GM18858 (cell line): ENCODE measurements around the gene LMF2.
A peak's percentile ranks its signal among the peaks of the same experiment; 100 is the strongest.
"Not testable (repeated sequence)": the region's sequence is repeated elsewhere in the genome, so short reads cannot be mapped to it uniquely, and the experiment has no call there.

Experiments used
- ATAC-seq: cut with Tn5 transposase; IDR thresholded peaks from one replicate; pipeline ENCODE4 v1.9.1; 2021; ENCODE audit not compliant: unreplicated experiment

Gene LMF2

DNA sequence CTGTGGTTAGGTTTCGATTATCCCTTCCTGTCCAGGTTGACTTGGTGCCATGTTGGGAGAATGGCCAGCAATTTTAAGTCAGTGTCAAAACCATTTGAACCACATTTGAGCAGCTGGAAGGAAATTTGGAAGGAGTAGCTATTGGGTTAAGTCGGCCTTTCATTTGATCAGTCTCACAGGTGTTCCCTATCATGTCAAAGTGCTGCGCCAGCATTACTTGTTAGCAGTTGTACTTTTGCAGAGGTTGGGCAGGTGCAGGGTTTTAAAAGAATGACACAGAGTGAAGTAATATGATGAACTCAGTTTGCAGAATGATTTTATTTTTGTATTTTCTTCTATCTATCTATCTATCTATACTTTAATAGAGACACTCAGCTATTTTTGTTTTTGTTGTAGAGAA, 28.7 kb upstream of the LMF2 start:
- no peak for ATAC-seq

DNA sequence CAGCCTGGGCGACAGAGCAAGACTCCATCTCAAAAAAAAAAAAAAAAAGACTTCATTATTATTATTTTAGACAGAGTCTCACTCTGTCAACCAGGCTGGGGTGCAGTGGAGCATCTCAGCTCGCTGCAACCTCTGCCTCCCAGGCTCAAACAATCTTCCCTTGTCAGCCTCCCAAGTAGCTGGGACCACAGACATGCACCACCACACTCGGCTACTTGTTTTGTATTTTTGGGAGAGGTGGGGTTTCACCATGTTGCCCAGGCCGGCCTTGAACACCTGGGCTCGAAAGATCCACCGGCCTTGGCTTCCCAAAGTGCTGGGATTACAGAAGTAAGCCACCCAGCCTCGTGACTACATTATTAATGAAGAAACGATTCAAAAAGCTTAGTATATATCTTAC, 27.6 kb upstream of the LMF2 start:
- no peak for ATAC-seq

DNA sequence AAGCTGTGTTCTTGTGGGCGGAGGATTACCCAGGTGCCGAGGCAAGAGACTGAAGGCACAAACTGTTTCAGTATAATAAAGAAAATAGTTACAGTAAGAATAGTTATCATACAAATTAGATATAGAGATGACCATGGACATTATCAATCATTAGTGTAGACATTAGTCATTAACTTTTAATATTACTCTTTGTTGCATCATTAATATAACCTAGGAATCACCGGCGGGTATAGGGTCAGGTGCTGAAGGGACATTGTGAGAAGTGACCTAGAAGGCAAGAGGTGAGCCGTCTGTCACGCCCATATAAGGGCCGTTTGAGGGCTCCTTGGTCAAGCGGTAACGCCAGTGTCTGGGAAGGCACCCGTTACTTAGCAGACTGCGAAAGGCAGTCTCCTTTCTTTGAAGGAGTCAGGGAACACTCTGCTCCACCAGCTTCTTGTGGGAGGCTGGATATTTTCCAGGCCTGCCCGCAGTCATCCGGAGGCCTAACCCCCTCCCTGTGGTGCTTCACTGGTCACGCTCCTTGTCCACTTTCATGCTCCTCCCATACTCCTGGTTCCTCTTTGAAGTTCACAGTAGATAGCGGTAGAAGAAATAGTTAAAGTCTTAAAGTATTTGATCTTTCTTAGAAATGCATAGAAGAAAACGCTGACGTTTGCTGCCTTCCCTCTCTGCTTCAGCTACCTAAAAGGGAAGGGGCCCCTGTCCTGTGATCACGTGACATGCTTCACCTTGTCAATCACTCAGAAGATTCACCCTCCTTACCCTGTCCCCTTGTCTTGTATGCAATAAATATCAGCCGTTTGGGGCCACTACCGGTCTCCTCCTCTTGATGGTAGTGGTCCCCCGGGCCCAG, 26.6 kb upstream of the LMF2 start:
- not testable (repeated sequence) for ATAC-seq

DNA sequence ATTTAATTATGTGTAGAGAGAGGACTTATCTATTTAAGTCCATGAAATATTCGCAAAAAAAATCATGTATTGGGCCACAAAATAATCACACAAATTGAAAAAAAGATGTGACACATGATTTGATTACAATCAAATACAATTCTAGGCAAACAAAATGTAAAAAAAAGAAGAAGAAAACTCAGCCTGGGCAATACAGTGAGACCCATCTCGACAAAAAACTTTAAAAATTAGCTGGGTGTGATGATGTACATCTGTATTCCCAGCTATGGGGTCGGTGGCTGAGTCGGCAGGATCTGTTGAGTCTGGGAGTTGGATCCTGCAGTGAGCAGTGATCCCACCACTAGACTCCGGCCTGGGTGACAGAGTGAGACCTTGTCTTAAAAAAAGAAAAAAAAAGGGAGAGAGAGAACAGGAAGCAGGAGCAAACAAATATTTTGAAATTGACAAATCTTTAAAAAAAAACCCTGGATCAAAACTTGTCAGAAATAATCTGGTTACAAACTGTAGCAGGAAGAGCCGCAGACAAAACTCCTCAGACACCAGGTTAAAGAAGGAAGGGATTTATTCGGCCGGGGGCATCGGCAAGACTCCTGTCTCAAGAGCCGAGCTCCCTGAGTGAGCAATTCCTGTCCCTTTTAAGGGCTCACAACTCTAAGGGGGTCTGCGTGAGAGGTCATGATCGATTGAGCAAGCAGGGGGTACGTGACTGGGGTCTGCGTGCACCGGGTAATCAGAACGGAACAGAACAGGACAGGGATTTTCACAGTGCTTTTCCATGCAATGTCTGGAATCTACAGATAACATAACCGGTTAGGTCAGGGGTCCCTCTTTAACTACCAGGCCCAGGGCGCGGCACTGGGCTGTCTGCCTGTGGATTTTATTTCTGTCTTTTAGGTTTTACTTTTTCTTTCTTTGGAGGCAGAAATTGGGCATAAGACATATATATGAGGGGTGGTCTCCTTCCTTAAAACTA, 25.6 kb upstream of the LMF2 start:
- no peak for ATAC-seq

DNA sequence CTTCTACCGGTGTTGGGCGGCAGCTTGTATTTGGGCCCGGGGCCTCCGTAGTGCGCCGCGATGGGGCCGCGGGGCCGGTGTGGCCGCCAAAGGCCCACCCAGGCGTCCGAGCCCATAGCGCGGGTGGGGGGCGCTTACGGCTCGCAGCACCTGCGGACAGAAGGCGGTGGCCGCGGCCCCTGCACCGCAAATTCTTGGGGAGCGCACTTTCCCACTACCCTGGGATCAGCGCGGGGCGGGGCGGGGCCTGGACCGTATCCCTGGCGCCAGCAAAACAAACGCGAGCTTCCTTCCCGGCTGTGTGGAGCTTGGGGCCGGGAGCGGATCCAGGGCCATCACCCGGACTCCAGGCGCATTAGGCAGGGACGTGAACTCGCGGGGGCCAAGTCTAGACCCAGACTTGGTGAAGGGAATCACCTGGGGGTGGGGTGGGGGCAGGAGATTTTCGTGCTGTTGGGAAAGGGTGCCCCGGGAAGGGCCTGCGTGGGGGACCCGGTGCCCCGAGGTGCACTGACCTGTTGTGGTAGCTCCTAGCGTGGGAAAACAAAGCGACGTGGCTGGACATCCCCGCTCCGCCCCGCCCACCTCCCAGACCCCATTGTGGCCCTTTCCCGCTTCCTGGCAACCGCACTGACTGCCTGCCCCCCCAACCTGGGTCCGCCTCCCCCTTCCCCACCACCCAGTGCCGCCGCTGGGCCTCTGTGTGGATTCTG, 24.6 kb upstream of the LMF2 start:
- ATAC-seq = no peak

DNA sequence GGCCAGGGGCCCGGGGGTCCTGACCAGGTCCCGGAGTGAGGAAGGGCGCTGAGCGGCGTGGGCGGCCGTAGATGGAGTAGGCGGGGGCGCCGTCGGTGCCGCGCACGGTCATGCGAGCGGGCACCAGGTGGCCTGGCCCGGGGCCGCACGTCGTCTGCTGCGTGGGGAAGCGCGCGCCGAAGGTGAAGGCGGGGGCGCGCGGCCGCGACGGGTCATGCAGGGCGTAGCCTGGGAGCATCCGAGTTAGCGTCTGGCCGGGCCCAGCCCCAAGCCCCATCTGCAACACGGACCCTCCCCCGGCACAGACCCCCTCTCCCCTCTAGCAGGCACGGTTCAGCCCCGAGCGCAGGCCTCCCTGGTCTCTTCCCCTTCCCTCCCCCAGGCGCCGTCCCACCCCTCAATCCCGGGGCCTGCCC, 24.1 kb upstream of the LMF2 start:
- ATAC-seq = no peak

DNA sequence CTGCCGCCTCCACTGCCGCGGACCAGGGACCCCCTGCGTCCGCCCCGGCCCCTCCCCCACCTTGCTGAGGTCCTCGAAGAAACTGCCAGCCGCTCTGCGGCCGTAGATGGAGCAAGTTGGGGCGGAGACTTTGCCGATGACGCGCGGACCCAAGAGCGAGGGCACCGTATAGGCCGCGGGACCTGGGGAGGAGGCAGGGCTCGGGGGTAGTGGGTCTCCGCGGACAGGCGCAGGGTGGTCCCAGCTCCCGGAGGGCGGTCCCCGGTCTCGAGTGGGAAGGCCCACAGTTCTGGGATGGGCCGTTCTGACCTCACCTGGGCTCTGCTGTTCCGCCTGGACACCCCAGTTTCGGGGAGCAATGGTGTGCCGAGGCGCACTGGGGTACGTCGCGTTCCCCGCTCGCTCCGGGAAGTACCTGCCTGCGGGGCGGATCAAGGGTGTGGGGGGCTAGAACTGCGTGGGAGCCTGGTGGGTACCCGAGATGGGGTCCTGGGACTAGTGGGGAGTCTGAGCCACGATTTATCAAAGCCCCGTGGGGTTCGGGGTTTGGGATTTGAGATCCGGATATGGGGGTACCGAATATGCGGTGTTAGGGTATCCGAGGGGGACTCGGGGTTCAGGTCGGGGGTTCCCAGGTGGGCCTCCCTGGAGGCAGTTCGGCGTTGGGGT, 23.5 kb upstream of the LMF2 start:
- no peak for ATAC-seq

DNA sequence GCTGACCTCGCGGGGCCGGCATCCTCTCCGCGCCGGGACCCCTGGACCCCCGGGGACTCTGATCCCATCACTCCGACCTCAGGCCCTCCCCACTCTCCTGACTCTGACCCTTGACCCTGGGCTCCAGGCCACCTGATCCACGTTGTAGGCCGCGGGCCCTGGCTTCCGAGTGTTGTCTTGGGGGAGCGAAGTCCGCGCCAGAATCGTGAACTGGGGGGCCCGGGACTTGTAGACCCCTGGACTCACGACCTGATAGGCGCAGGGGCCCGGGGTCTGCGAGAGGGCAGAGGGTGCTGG, 23.0 kb upstream of the LMF2 start:
- no peak for ATAC-seq

DNA sequence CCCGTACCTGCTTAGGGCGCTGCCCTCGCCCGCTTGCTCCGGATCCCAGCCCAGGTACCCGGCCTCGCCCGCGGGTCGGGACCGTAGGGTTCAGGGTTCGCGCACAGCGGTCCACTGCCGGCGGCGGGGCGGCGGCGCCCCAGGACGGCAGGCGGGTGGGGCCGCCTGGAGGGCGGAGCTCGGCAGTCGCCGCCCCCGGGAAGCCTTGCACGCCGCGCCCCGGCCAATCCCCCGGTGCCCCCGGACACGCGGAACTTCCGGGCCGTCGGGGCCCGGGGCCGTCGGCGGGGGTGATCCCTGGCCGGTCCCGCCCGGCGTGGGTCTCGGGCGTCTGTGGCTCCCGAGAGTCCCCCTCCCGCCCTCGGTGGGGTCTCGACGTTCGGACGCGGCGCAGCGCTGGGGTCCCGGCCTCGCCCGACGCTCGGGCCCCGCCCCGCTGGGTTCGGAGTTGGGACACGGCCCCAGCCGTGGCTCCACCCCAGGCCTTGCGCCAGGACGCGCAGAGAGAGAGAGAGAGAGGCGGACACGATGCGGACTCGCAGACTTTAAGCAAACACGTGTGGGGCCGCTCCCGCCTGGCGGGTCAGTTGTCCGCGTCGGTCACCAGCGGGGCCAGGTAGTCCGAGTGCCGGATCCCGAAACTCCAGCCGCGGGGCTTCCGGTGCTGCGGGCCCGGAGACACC, 22.5 kb upstream of the LMF2 start, which contains the start of gene TYMP:
TYMP (minus strand) TSS at position 116 of the 683 bp plus-strand sequence. CDS start 303 bp downstream, outside the sequence.
- no peak for ATAC-seq

DNA sequence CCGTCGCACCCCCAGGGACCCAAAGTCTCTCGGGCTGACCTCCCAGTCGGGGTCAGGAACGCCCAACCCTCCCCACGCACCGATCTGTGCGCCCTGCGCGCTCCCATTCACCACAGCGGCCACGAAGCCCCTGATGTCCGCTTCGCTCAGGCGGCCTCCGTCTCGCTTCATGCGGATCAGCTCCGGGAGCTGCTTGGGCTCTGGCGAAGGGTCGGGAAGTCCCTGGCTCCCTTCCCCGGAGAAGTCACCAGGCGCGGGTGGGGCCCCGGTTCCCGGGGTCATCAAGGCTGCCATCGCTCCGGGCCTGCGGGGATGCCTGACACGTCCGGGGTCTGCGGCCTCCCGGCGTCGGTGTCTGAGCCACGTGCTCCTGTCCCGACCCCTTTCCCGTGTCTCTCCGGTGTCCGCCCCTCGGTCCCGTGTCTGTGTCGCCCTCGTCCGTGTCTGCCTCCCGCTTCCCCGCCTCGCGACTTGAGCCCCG, 22.0 kb upstream of the LMF2 start:
- no peak for ATAC-seq

DNA sequence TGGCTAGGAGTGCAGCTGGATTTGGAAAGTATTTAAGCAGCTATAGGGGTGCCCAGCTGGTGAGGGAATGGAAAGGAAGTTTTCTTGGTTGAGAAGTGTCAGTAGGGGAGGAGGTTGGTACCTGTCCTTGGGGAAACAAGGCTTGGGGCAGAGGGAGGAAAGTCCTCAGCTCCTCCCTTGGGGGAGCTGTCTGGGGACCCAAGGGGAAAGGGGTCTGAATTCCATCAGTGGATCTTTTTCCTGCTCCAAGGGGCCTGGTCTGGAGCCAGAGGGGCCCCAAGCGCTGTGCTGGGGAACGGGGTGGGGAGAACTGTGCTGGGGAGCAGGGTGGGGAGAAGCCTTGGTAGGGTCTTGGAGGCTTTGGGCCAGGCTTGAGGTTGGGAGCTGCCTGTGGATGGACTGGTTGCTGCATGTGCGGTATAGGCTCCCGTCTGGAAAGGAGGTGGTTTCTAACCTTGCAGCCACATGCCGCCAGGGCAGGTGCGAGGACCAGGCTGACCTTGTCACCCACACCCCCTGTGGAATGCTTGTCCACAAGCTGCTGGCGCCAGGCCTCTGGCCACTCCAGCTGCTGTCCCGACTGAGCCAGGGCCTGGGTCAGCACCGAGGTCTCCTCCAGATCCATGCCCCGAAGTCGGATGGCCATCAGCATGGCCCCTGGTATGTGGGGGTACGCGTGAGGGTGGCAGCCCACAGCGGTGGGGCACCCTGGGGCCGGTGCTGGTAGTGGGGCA, 21.3 kb upstream of the LMF2 start:
- ATAC-seq = no peak

DNA sequence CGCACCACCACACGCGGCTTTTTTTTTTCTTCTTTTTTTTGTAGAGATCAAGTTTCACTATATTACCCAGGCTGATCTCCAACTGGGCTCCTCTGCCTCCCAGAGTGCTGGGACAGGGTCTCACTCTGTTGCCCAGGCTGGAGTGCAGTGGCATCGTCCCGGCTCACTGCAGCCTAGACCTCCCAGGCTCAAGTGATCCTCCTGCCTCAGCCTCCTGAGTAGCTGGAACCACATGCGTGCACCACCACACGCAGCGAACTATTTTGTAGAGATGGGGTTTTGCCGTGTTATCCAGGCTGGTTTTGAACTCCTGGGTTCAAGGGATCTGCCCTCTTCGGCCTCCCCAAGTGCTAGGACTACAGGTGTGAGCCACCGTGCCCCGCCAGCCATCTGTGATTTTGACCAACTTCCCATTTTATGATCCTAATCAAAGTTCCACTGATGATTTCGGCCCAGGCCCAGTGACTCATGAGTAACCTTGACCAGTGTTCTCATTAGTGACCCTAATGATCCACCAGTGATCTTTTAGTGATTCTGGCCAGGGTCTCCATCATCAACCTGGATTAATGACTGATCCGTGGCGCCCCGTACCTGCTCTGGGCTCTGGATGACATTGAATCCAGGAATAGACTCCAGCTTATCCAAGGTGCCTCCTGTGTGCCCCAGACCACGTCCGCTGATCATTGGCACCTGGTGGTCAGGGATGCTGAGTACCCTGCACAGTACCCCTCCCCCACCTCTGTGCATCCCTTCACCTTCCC, 20.6 kb upstream of the LMF2 start:
- ATAC-seq = no peak

DNA sequence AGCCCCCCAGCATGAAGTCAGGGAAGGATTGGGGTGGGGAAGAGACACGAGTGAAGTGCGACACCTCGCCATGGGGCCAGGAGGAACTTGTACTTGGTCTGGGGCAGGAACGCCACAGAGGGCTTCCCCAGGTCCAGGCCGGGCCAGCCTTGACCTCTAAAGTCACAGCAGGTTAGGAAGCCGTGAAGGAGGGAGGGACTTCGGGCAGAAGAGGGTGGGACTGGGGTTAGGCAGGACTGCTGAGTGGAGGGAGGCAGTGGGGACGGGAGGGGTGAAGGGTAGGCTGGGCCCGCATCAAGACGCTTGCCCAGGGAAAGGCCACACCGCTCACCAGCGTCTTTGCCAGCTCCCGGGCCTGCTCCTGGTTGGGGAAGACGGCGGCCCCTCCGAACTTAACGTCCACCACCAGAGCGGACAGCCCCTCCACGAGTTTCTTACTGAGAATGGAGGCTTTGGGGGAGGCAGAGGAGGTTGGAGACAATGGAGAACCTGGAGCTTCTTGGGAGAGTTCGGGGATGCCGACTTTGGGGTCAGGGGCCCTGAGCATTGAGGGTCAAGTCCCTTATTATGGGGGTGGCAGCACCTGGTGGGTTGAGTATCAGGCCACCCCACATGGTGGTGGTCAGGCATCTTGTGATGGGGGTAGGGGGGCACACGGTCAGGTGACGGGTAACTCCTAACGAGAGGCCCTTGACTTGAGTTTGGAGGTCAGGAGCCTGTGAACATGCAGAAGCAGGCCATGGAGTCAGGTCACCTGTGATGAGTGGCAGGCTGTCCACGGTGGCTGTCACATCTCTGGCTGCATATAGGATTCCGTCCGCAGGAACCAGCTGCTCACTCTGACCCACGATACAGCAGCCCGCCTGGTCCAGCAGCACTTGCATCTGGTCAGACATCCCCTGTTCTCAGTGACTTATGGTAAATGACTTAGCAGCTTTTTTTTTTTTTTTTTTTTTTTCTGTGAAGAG, 19.6 kb upstream of the LMF2 start:
- no peak for ATAC-seq

DNA sequence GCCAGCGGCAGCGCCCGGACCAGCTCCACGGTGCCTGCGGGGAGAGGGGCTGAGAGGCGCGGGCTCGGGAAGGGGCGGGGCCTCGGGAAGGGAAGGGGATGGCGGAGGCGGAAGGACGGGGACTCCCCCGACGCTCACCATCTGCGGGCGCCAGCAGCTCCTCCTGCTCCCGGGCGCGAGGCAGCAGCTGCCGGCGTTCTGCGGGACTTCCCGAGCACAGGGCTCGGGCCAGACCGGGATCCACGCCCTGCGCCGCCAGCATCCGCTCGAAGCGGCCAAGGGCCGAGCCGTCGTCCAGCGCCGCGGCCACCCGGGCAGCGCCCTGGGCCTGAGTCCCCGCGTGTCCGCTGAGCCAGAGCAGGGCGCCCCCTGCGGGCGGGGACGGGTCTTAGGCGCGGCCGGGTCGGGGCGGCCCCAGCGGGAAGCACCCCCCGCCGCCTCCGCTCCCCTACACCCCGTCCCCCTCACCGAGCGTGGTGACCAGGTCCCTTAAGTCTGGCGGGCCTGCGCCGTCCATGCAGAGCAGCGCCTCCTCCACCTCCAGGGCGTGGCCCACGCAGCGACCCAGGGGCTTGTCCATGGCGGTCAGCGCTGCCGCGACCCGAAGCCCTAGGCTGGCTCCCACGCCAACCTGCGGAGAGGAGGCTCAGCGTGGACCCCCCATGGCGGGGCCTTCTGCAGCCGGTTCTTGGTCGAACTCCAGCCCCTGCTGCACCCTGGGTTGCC, 18.8 kb upstream of the LMF2 start:
- peak; percentile 18 for ATAC-seq

DNA sequence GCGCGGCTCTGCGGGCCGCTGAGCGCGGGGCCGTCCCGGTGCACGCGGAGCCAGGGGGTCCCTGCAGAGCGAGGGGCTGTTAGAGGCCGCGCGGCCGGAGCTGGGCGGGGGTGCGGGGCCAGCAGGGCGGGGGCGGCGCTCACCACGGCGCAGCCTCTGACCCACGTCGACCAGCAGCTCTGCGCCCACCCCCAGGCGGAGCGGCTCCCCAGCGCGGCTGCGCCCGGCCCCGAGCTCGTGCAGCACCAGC, 18.3 kb upstream of the LMF2 start:
- no peak for ATAC-seq

DNA sequence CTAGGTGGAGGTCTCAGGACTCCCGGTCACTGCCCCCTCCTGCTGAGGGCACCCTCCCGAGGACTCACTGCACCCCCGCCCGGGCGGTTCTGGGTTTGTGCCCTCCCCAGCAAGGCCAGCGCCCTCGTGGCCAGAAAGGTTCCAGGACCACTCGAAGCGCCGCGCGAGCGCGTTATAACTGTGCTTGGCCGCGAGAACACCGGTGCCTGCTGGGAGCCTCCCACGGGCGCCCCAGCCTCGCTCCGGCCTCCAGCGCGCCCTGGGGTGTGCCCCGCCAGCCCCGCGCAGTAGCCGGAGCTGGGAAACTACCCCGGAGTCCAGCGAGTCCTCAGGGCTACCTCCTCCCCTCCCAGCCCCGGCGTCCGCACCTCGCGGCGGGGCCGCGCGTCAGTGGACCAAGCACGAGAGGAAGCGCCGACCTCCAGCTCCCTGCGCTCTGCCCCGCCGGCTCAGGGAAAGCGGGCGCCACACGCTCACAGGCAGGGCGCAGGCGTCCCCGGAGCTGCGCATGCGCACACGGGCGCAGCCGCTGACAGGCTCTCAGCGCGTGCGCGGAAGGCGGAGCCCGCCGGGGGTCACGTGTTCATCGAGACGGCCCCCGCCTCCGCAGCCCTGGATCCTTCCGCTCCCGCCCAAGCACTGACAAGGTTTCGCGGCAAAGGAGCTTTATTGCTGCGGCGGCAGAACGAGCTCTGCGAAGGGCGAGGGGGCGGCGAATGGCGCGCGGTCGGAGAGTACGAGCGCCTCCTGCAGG, 17.8 kb upstream of the LMF2 start, which contains the start of gene SCO2:
SCO2 (minus strand) TSS at position 495 of the 754 bp plus-strand sequence. CDS start 1,187 bp downstream, outside the sequence.
- ATAC-seq = peak; percentile 34
